ENCODE data around the gene TRERF1. TPM values are rescaled to one million over a fixed set of nuclear protein-coding genes. Genes with fewer than 3 reads are reported as not detected.

Gene TRERF1
- total and polyA plus RNA-seq, 2 of the 4 experiments (the other 2 are of a cell fraction): 6.3 to 9.9 TPM

DNA sequence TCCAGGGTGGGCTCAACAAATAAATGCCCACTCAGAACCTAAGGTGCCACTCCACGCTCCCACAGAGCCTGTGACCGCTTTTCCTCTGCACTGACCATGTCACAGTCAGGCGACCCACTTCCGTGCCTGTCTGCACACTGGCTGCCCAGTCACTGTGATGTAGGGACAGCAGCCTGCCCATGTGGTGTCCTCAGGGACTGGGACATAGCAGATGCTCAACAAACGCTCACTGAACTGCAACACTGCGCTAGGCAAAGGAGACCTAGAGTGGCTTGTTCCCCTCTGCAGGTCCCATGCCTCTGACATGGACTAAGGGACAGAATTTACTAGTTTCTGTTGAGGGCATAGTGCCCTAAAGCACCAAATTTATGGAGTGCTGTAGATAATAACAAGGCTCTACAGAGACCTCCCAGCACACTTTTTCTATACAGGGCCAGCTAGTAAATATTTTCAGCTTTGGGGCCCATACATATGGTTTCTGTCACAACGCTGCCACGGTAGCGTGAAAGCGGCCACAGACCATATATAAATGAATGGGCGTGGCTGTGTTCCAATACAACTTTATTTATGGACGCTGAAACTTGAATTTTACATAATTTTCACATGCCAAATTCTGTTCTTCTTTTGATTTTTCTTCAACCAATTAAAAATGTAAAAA, 176.2 kb downstream of the TRERF1 start:
- H3K9me3 ChIP-seq (ENCODE audit: control insufficient read depth, insufficient read depth, low read length): no peaks in the 10 kb centered on the region
- POLR2A ChIA-PET (ENCODE audit: unreplicated experiment): no interaction called here
- H3K4me2 ChIP-seq (ENCODE audit: low read depth, low read length): no peak overlapping the region
- DNase-seq: no peak
- peaks cover 42% of the 10 kb centered on the region for H3K4me1 ChIP-seq (ENCODE audit: control insufficient read depth, insufficient read depth, low read length)
- H3K4ac ChIP-seq (ENCODE audit: low read depth, low read length): peak overlapping the region; percentile 80
- H3K27me3 ChIP-seq (ENCODE audit: control insufficient read depth, insufficient read depth, low read length): no peaks in the 10 kb centered on the region
- CTCF ChIA-PET: no interaction called here
- peak overlapping the region; percentile 3 for H2BK5ac ChIP-seq (ENCODE audit: low read depth, low read length, poor library complexity, severe bottlenecking)
- H3K23ac ChIP-seq (ENCODE audit: low read depth, low read length): peak overlapping the region; percentile 56; the same call in 1 of the 2 replicates
- no peak for ATAC-seq (ENCODE audit: low read depth)
- H2AFZ ChIP-seq (replicated peaks; ENCODE audit: low read length, poor library complexity): no peak overlapping the region
- in situ Hi-C loops (cut with MboI; ENCODE audit: low sequenced_read_pairs) (no loop called here), dilution Hi-C loops (cut with HindIII; ENCODE audit: low sequenced_read_pairs, unreplicated experiment) (no loop called here), intact Hi-C loops (cut with micrococcal nuclease) (no loop called here)
- H4K5ac ChIP-seq (ENCODE audit: low read depth, low read length): peak overlapping the region; percentile 69
- H3K36me3 ChIP-seq (ENCODE audit: control insufficient read depth, insufficient read depth, low read length): peaks cover 3% of the 10 kb centered on the region; the same call in 1 of the 2 replicates
- TF ChIP-seq MXI1 (IDR thresholded peaks at IDR 0.05; ENCODE audit: borderline replicate concordance, low read depth, low read length): no peak
- TF ChIP-seq, protein P1, sequence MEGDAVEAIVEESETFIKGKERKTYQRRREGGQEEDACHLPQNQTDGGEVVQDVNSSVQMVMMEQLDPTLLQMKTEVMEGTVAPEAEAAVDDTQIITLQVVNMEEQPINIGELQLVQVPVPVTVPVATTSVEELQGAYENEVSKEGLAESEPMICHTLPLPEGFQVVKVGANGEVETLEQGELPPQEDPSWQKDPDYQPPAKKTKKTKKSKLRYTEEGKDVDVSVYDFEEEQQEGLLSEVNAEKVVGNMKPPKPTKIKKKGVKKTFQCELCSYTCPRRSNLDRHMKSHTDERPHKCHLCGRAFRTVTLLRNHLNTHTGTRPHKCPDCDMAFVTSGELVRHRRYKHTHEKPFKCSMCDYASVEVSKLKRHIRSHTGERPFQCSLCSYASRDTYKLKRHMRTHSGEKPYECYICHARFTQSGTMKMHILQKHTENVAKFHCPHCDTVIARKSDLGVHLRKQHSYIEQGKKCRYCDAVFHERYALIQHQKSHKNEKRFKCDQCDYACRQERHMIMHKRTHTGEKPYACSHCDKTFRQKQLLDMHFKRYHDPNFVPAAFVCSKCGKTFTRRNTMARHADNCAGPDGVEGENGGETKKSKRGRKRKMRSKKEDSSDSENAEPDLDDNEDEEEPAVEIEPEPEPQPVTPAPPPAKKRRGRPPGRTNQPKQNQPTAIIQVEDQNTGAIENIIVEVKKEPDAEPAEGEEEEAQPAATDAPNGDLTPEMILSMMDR (conservative IDR thresholded peaks at IDR 0.05; ENCODE audit: low read depth, low read length): no peak
- TF ChIP-seq, protein P2, sequence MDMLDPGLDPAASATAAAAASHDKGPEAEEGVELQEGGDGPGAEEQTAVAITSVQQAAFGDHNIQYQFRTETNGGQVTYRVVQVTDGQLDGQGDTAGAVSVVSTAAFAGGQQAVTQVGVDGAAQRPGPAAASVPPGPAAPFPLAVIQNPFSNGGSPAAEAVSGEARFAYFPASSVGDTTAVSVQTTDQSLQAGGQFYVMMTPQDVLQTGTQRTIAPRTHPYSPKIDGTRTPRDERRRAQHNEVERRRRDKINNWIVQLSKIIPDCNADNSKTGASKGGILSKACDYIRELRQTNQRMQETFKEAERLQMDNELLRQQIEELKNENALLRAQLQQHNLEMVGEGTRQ (IDR thresholded peaks at IDR 0.05; ENCODE audit: low read depth, low read length): no peak
- TF ChIP-seq SMC3 (IDR thresholded peaks at IDR 0.05; ENCODE audit: low read depth, low read length): no peak
- no peak for TF ChIP-seq CEBPB (IDR thresholded peaks at IDR 0.05; ENCODE audit: low read depth, low read length)
- no peak for TF ChIP-seq MAZ (IDR thresholded peaks at IDR 0.05; ENCODE audit: borderline replicate concordance, low read depth, low read length)
- TF ChIP-seq RAD21 (IDR thresholded peaks at IDR 0.05; ENCODE audit: low read length): no peak
- TF ChIP-seq NFE2L2 (IDR thresholded peaks at IDR 0.05; ENCODE audit: low read depth, low read length): no peak
- no peak for TF ChIP-seq BHLHE40 (IDR thresholded peaks at IDR 0.05; ENCODE audit: low read depth, low read length)
- 76% methylated on average over 9 of the region's 12 CpGs; no CpG with 5 or more reads in 1 of the 2 experiments for WGBS, 2 experiments (ENCODE audit: extremely low coverage in 2 of 2, insufficient read length in 1 of 2)
- peak overlapping the region; percentile 65; the same call in 1 of the 2 replicates for H4K91ac ChIP-seq (ENCODE audit: insufficient read depth, low read depth, low read length)
- no peak overlapping the region for H3K4me3 ChIP-seq (ENCODE audit: insufficient read depth, low read depth, low read length)
- H3K14ac ChIP-seq (replicated peaks; ENCODE audit: low read depth, low read length): peak overlapping the region; percentile 50; the same call in 1 of the 2 replicates
- peak overlapping the region; percentile 70 for H2BK120ac ChIP-seq (ENCODE audit: low read depth, low read length)
- H2AK5ac ChIP-seq (ENCODE audit: low read depth, low read length): peak overlapping the region; percentile 54; the same call in 1 of the 2 replicates
- peak overlapping the region; percentile 45 for H2AK9ac ChIP-seq (replicated peaks; ENCODE audit: low read depth, low read length, poor library complexity)
- H4K8ac ChIP-seq (ENCODE audit: low read depth in 2 of 2, low read length in 2 of 2): peak overlapping the region; percentile 24 to 37; a peak in 2 of 4 replicates
- H2BK15ac ChIP-seq (ENCODE audit: low read depth, low read length): no peak overlapping the region; the same call in 2 of the 3 replicates
- H3K9me1 ChIP-seq (ENCODE audit: insufficient read depth, low read length): peaks cover 36% of the 10 kb centered on the region
- H3K56ac ChIP-seq (ENCODE audit: extremely low read depth, insufficient read depth, low read length): no peak overlapping the region
- no TSS peak for BruUV-seq (replicated peaks)
- H3K9ac ChIP-seq (ENCODE audit: low read depth, low read length): no peak overlapping the region
- H4K20me1 ChIP-seq (ENCODE audit: insufficient read depth, low read length): no peaks in the 10 kb centered on the region
- H3K27ac ChIP-seq (ENCODE audit: insufficient read depth, low read length): peak overlapping the region; percentile 30; the same call in 1 of the 2 replicates
- H3K79me1 ChIP-seq (ENCODE audit: low read depth in 1 of 2, low read length in 2 of 2): peaks cover 25 to 76% of the 10 kb centered on the region in 2 experiments
- H2BK20ac ChIP-seq (ENCODE audit: low read depth, low read length): no peak overlapping the region
- peak overlapping the region; percentile 62; the same call in 1 of the 2 replicates for H3K18ac ChIP-seq (ENCODE audit: low read depth, low read length)

Measured in IMR-90 (cell line).